Panc1 (cell line): ENCODE measurements around the gene PIK3R6. TPM values are rescaled to one million over a fixed set of nuclear protein-coding genes. Genes with fewer than 3 reads are reported as not detected.

ENCODE experiments used
- ATAC-seq: fragments of 200-7000 bp; cut with Tn5 transposase; 2 replicates; pipeline ENCODE4 v1.9.1; 2020; ENCODE audit warnings: mild to moderate bottlenecking, moderate library complexity
- BruUV-seq: library from RNA; stranded (reverse); fragments of 400-500 nt; replicated peaks from 2 replicates; lab custom pipeline; 2021; lab: Mats Ljungman, UMichigan
- CTCF ChIA-PET: fragments of 300-600 bp; sonication (Branson Sonifier 250); formaldehyde crosslinking; loops from one replicate; lab custom pipeline; 2022; ENCODE audit warnings: antibody characterized with exemption; lab: Charles Lee
- POLR2A ChIA-PET: fragments of 300-600 bp; sonication (Branson Sonifier 250); formaldehyde crosslinking; loops from one replicate; lab custom pipeline; 2022; ENCODE audit warnings: antibody characterized with exemption; lab: Charles Lee
- DNase-seq: peaks from one replicate; pipeline ENCODE4 v3.0.0-alpha.2; 2010; ENCODE audit warnings: low read depth, low spot score
- H3K27ac ChIP-seq: 2 replicates; pipeline ENCODE4 v1.5.1; 2011; ENCODE audit warnings: mild to moderate bottlenecking, low read length, inconsistent platforms
- H3K27me3 ChIP-seq: fragments of 200-500 bp; sonication (Bioruptor generic); 2 replicates; pipeline ENCODE4 v1.6.0; 2014; ENCODE audit warnings: low read length, inconsistent platforms; ENCODE audit not compliant: control insufficient read depth, insufficient read depth
- H3K36me3 ChIP-seq: fragments of 200-500 bp; sonication (Bioruptor generic); 2 replicates; pipeline ENCODE4 v1.5.1; 2014; ENCODE audit warnings: inconsistent platforms, mild to moderate bottlenecking, low read length, moderate library complexity; ENCODE audit not compliant: control insufficient read depth, insufficient read depth
- H3K4me1 ChIP-seq: 2 replicates; pipeline ENCODE4 v1.5.1; 2011; ENCODE audit warnings: inconsistent platforms, mild to moderate bottlenecking, low read length, moderate library complexity; ENCODE audit not compliant: control insufficient read depth, insufficient read depth
- H3K4me3 ChIP-seq, 2 experiments: 2 replicates each; pipeline ENCODE4 v1.5.1; 2011 to 2012; ENCODE audit warnings: low read depth in 2 of 2, low read length in 2 of 2, mild to moderate bottlenecking in 2 of 2, inconsistent platforms in 1 of 2, moderate library complexity in 1 of 2
- H3K9me3 ChIP-seq: fragments of 200-500 bp; sonication (Bioruptor generic); 2 replicates; pipeline ENCODE4 v1.5.1; 2014; ENCODE audit warnings: low read depth, mild to moderate bottlenecking, inconsistent platforms, low read length, moderate library complexity; ENCODE audit not compliant: control insufficient read depth, insufficient read depth
- POLR2AphosphoS5 ChIP-seq: IDR thresholded peaks from 2 replicates; pipeline ENCODE4 v1.6.1; 2012; ENCODE audit warnings: mild to moderate bottlenecking, low read depth, low read length, moderate library complexity
- SIN3A ChIP-seq: IDR thresholded peaks from 2 replicates; pipeline ENCODE4 v1.6.1; 2012; ENCODE audit warnings: low read depth, mild to moderate bottlenecking, low read length, moderate library complexity, borderline replicate concordance; ENCODE audit not compliant: insufficient read depth
- TCF7L2 ChIP-seq: IDR thresholded peaks from 2 replicates; pipeline ENCODE4 v1.6.1; 2011; ENCODE audit warnings: mild to moderate bottlenecking, low read depth, low read length, inconsistent platforms
- in situ Hi-C: cut with HindIII; loops from 2 replicates; pipeline ENCODE4 v1.10.0; 2016; ENCODE audit warnings: low sequenced_read_pairs, low pct_unique_long_range_greater_than_20kb
- intact Hi-C: fragments of 100-400 bp; cut with micrococcal nuclease; formaldehyde crosslinking; loops from one replicate; pipeline ENCODE4 v1.10.0; 2022; ENCODE audit not compliant: unreplicated experiment
- total RNA-seq: library from RNA; stranded (reverse); gene quantifications from one replicate; pipeline ENCODE4 v1.2.1, GENCODE V29; 2021; ENCODE audit not compliant: unreplicated experiment
- TF ChIP-seq, protein P1 (sequence below), 2 experiments: IDR thresholded peaks; 2 replicates each; pipeline ENCODE4 v1.6.1; 2011 to 2012; ENCODE audit warnings: low read depth in 2 of 2, control low read depth in 1 of 2, low read length in 1 of 2, mild to moderate bottlenecking in 1 of 2, moderate library complexity in 1 of 2; ENCODE audit not compliant: insufficient read depth in 1 of 2
- TF ChIP-seq, protein P2 (sequence below): fragments of 450-650 bp; IDR thresholded peaks from 2 replicates; pipeline ENCODE4 v1.5.1; 2017; ENCODE audit warnings: mild to moderate bottlenecking

PIK3R6 gene
- total RNA-seq, 1 experiment from 2014 or later, result not detected

DNA sequence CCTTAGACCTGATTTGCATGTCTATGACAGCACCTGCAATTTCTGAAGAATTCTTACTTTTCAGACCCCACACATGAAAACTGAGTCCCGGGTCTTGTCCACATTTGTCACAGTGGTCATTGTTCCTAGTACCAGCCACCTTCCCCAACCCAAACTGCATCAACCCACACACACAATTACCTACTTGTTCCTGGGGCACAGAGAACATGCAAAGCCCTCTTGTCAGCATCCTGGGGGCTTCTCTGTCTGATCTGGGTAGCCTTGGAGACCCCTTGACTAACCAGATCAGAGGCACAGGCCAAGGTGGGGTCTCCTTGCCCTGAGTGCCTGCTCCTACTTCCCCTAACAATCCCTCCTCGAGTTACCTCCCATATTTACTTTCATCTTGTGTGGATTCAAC is 36.7 kb upstream of the PIK3R6 start:
- ChIA-PET POLR2A (no interaction called here), CTCF (no interaction called here)
- BruUV-seq, result no TSS peak
- no peaks in the 10 kb centered on the region for H3K36me3 ChIP-seq
- in situ Hi-C loops, result no loop called here
- ATAC-seq (no peak), DNase-seq (no peak)
- no peak overlapping the region for H3K4me3 ChIP-seq
- no peaks in the 10 kb centered on the region for H3K9me3 ChIP-seq
- no peaks in the 10 kb centered on the region for H3K4me1 ChIP-seq
- intact Hi-C loops, result no loop called here
- no peak for TF ChIP-seq POLR2AphosphoS5
- TF ChIP-seq SIN3A, result no peak
- no peak for TF ChIP-seq TCF7L2
- TF ChIP-seq, protein P1, sequence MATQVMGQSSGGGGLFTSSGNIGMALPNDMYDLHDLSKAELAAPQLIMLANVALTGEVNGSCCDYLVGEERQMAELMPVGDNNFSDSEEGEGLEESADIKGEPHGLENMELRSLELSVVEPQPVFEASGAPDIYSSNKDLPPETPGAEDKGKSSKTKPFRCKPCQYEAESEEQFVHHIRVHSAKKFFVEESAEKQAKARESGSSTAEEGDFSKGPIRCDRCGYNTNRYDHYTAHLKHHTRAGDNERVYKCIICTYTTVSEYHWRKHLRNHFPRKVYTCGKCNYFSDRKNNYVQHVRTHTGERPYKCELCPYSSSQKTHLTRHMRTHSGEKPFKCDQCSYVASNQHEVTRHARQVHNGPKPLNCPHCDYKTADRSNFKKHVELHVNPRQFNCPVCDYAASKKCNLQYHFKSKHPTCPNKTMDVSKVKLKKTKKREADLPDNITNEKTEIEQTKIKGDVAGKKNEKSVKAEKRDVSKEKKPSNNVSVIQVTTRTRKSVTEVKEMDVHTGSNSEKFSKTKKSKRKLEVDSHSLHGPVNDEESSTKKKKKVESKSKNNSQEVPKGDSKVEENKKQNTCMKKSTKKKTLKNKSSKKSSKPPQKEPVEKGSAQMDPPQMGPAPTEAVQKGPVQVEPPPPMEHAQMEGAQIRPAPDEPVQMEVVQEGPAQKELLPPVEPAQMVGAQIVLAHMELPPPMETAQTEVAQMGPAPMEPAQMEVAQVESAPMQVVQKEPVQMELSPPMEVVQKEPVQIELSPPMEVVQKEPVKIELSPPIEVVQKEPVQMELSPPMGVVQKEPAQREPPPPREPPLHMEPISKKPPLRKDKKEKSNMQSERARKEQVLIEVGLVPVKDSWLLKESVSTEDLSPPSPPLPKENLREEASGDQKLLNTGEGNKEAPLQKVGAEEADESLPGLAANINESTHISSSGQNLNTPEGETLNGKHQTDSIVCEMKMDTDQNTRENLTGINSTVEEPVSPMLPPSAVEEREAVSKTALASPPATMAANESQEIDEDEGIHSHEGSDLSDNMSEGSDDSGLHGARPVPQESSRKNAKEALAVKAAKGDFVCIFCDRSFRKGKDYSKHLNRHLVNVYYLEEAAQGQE (IDR thresholded peaks at IDR 0.05; ENCODE audit: insufficient read depth in 1 of 2, low read depth in 2 of 2, low read length in 1 of 2), result no peak
- TF ChIP-seq, protein P2, sequence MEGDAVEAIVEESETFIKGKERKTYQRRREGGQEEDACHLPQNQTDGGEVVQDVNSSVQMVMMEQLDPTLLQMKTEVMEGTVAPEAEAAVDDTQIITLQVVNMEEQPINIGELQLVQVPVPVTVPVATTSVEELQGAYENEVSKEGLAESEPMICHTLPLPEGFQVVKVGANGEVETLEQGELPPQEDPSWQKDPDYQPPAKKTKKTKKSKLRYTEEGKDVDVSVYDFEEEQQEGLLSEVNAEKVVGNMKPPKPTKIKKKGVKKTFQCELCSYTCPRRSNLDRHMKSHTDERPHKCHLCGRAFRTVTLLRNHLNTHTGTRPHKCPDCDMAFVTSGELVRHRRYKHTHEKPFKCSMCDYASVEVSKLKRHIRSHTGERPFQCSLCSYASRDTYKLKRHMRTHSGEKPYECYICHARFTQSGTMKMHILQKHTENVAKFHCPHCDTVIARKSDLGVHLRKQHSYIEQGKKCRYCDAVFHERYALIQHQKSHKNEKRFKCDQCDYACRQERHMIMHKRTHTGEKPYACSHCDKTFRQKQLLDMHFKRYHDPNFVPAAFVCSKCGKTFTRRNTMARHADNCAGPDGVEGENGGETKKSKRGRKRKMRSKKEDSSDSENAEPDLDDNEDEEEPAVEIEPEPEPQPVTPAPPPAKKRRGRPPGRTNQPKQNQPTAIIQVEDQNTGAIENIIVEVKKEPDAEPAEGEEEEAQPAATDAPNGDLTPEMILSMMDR, result no peak
- H3K27ac ChIP-seq, result no peak overlapping the region
- no peaks in the 10 kb centered on the region; the same call in 1 of the 2 replicates for H3K27me3 ChIP-seq

DNA sequence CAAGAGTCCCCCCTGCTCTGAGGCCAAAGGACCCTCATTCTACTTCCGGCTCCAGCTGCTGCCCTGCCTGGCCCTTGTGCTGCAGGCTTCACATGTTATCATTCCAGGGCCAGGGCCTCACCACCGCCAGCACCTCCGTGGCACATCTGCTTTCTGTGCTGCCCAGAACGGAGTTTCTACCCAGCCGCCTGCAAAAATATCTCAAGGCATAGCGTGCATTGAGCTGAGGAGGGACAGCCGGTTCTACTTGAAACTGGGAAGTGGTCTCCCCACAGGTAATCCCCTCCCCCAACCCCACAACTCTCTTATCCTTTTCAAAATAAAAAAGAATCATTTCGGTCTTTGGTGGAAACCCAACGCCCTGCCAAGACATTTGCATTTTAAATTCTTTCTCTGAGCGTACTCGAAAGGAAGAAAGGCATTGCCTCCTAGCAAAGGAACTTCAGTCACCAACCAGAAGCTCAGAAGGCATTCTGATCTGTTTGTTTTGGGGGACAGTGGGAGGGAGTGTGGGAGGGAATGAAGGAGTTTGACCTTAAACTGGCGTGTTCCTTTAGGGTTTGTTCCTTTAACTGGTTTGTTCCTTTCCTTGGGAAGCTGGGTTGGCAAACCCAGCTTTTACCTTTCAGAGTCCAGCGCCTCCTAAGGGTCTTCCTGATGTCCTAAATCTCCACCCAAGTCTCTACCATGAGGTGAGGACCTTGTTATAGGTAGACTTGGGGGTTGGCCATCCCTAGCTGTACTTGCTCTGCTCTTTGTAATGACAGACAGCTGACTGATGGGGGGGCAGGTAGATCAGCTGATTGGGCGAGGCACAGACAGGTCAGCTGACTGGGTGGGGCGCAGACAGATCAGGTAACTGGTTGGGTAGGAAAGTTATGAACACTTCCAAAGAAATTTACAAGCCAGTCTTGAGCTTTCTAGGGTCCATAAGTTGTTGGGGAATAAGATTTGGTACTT is 33.4 kb upstream of the PIK3R6 start:
- DNase-seq (no peak), ATAC-seq (no peak)
- no TSS peak for BruUV-seq
- H3K36me3 ChIP-seq, result no peaks in the 10 kb centered on the region
- CTCF ChIA-PET, result no interaction called here
- intact Hi-C loops (no loop called here), in situ Hi-C loops (no loop called here)
- peaks cover 2% of the 10 kb centered on the region for H3K27me3 ChIP-seq
- no peaks in the 10 kb centered on the region for H3K4me1 ChIP-seq
- TF ChIP-seq, protein P2, result no peak
- TF ChIP-seq, protein P1 (IDR thresholded peaks at IDR 0.05; ENCODE audit: insufficient read depth in 1 of 2, low read depth in 2 of 2, low read length in 1 of 2), result no peak
- TF ChIP-seq POLR2AphosphoS5 (no peak), TCF7L2 (no peak), SIN3A (no peak)
- H3K27ac ChIP-seq, result no peak overlapping the region
- no peaks in the 10 kb centered on the region for H3K9me3 ChIP-seq
- POLR2A ChIA-PET, result no interaction called here
- H3K4me3 ChIP-seq, result no peak overlapping the region
